Neural crest cell (in vitro differentiated cells): ENCODE data around the gene KSR1. TPM values are rescaled to one million over a fixed set of nuclear protein-coding genes. Genes with fewer than 3 reads are reported as not detected.
"Not testable (repeated sequence)": the region's sequence is repeated elsewhere in the genome, so short reads cannot be mapped to it uniquely, and the experiment has no call there.

Experiments used
- DNase-seq: peaks from one replicate; pipeline ENCODE4 v3.0.0; 2021; ENCODE audit warnings: low read depth, mixed read lengths, low spot score
- H3K27ac Mint-ChIP-seq: one replicate; pipeline ENCODE4 v1.8.0; 2021; ENCODE audit warnings: mild to moderate bottlenecking, mixed read lengths; ENCODE audit not compliant: unreplicated experiment
- H3K27me3 Mint-ChIP-seq: 2 replicates; pipeline ENCODE4 v1.8.0; 2021; ENCODE audit warnings: low read depth, mild to moderate bottlenecking, mixed read lengths
- H3K36me3 Mint-ChIP-seq: 2 replicates; pipeline ENCODE4 v1.8.0; 2021; ENCODE audit warnings: low read depth, mild to moderate bottlenecking, mixed read lengths
- H3K4me1 Mint-ChIP-seq: 2 replicates; pipeline ENCODE4 v1.8.0; 2021; ENCODE audit warnings: mixed read lengths
- H3K4me3 Mint-ChIP-seq: one replicate; pipeline ENCODE4 v1.8.0; 2021; ENCODE audit warnings: mild to moderate bottlenecking, mixed read lengths
- H3K9me3 Mint-ChIP-seq: 2 replicates; pipeline ENCODE4 v1.8.0; 2021; ENCODE audit warnings: mixed read lengths
- CTCF ChIP-seq: fragments of 200-600 bp; sonication (generic); conservative IDR thresholded peaks from 2 replicates; pipeline ENCODE4 v1.5.0; 2021; ENCODE audit warnings: antibody characterized with exemption, mild to moderate bottlenecking
- long read RNA-seq: library from polyadenylated mRNA; unstranded; transcript quantifications from one replicate; pipeline ENCODE4 v2.0.0, GENCODE V29; 2020
- total RNA-seq: library from RNA; stranded (reverse); gene quantifications from 2 replicates; pipeline ENCODE4 v1.2.1, GENCODE V29; 2021

Gene KSR1
- 27.8 and 28.0 TPM in 2 replicates for total RNA-seq
- long read RNA-seq, result 0 reads

DNA sequence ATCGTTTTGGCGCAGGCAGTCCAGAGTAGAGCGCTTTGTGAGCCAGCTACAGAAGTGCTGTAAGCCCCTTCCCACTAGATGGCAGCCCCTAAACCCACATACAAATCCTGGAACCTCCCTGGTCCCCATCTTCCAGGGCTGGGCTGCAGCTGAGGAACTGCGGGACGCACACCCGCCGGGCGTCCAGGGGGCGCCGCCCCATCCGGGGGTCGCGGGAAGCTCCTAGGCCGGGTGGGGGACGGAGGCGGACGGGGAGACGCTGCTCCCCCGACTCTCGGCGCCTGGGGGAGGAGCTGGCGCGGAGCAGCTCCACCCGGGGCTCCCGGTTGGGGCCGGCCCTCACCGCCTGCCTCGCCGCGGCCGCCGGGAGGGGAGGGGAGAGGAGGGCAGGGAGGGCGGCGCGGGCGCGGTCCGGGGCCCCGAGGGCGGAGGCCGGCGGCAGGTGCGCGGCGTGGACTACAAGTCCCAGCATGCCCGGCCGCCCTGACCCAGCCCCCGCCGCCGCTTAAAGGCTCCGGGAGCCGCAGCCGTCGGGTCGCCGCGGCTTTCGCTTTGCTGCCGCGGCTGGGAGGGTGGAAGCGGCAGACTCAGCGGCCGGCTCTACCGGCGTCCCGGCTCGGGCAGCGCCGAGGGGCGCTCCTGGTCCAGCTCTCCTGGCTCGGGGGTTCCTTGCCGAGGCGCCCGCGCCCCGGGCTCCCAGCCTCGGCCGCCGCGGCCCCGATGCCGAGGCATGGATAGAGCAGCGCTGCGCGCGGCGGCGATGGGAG, at the start of gene KSR1:
Gene KSR1, plus strand, starts transcription at position 535 of the 767 bp plus-strand sequence. Its CDS starts 196 bp downstream, at position 731.
- Mint-ChIP-seq H3K4me3 (peak within 1 kb of the TSS; percentile 94), H3K4me1 (peaks cover 31% of the 10 kb centered on the region), H3K36me3 (no peaks in the 10 kb centered on the region), H3K27me3 (peaks cover 13% of the 10 kb centered on the region), H3K9me3 (no peaks in the 10 kb centered on the region), H3K27ac (peak within 1 kb of the TSS; percentile 8)
- DNase-seq, result peak; percentile 65
- peak; percentile 61 for TF ChIP-seq CTCF

- DNase-seq, result no peak
- H3K27ac Mint-ChIP-seq, result peak overlapping the region; percentile 50
- peaks cover 8% of the 10 kb centered on the region for H3K4me1 Mint-ChIP-seq
- H3K9me3 Mint-ChIP-seq, result no peaks in the 10 kb centered on the region
- H3K4me3 Mint-ChIP-seq, result no peak overlapping the region
- H3K27me3 Mint-ChIP-seq, result peaks cover 17% of the 10 kb centered on the region
- TF ChIP-seq CTCF, result no peak
- H3K36me3 Mint-ChIP-seq, result no peaks in the 10 kb centered on the region
Measured at GRCh38 chr17:27407916-27408864, 48.1 kb upstream of the KSR1 start.

GRCh38 chr17:27408891-27409290, 47.4 kb upstream of the KSR1 start:
- peaks cover 17% of the 10 kb centered on the region for H3K27me3 Mint-ChIP-seq
- no peak overlapping the region for H3K4me3 Mint-ChIP-seq
- H3K4me1 Mint-ChIP-seq, result peaks cover 1% of the 10 kb centered on the region
- no peak overlapping the region for H3K27ac Mint-ChIP-seq
- H3K36me3 Mint-ChIP-seq, result no peaks in the 10 kb centered on the region
- H3K9me3 Mint-ChIP-seq, result no peaks in the 10 kb centered on the region
- no peak for DNase-seq
- no peak for TF ChIP-seq CTCF

DNA sequence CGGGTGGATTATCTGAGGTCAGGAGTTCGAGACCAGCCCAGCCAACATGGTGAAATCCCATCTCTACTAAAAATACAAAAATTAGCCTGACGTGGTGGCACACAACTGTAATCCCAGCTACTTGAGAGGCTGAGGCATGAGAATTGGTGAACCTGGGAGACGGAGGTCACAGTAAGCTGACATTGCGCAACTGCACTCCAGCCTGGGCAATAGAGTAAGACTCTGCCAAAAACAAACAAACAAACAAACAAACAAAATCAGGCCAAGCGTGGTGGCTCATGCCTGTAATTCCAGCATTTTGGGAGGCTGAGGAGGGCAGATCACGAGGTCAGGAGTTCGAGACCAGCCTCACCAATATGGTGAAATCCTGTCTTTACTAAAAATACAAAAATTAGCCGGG, 44.1 kb upstream of the KSR1 start:
- H3K36me3 Mint-ChIP-seq, H3K4me1 Mint-ChIP-seq, H3K27ac Mint-ChIP-seq, H3K4me3 Mint-ChIP-seq, H3K9me3 Mint-ChIP-seq, DNase-seq: not testable (repeated sequence)
- H3K27me3 Mint-ChIP-seq, result peaks cover 17% of the 10 kb centered on the region

DNA sequence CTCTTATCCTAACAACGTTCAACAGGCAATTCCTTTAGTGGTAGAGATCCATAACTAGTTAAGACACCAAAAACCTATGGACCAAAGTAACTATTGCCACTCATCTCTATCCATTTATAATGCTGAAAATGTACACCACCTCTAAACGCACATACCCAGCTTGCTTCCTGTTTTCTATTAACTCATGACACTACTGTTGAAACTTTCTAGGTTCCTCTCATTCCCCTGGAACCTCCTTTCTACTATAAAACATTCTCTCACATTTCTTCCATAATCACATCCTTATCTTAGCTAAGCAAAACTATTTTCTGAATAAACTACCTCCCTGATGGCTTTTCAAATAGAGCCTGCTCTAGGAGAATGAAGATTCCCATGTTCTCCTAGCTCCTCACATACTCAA, 42.9 kb upstream of the KSR1 start:
- Mint-ChIP-seq H3K27me3 (peaks cover 13% of the 10 kb centered on the region), H3K9me3 (no peaks in the 10 kb centered on the region), H3K4me3 (no peak overlapping the region), H3K27ac (no peak overlapping the region), H3K36me3 (no peaks in the 10 kb centered on the region), H3K4me1 (no peaks in the 10 kb centered on the region)
- DNase-seq, result no peak
- no peak for TF ChIP-seq CTCF
